ENCODE data around the gene H1-8.

DNA sequence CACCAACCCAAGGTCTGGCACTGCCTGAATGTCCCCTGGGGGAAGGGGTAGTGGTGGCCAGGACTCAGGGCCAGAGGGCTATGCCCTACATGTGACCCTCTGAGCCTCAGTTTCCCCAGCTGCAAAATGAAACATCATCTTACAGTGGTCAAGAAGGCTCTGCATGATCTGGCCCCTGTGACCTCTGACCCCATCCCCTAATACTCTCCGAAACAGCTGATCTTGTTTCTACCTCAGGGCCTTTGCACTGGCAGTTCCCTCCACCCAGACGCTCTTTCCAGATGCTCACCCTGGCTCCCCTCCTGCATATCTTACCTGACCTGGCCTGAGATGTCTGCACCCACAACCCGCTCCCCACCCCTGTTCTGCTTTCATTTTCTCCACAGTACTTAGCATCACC lies 41.7 kb downstream of the H1-8 start:
- TF ChIP-seq, protein P1, sequence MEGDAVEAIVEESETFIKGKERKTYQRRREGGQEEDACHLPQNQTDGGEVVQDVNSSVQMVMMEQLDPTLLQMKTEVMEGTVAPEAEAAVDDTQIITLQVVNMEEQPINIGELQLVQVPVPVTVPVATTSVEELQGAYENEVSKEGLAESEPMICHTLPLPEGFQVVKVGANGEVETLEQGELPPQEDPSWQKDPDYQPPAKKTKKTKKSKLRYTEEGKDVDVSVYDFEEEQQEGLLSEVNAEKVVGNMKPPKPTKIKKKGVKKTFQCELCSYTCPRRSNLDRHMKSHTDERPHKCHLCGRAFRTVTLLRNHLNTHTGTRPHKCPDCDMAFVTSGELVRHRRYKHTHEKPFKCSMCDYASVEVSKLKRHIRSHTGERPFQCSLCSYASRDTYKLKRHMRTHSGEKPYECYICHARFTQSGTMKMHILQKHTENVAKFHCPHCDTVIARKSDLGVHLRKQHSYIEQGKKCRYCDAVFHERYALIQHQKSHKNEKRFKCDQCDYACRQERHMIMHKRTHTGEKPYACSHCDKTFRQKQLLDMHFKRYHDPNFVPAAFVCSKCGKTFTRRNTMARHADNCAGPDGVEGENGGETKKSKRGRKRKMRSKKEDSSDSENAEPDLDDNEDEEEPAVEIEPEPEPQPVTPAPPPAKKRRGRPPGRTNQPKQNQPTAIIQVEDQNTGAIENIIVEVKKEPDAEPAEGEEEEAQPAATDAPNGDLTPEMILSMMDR (conservative IDR thresholded peaks at IDR 0.05 in 1 of 2, IDR thresholded peaks at IDR 0.05 in 1 of 2; ENCODE audit: extremely low read depth in 1 of 2, insufficient read depth in 1 of 2, low read depth in 1 of 2, low read length in 2 of 2) = no peak
- TF ChIP-seq EZH2 (IDR thresholded peaks at IDR 0.05; ENCODE audit: borderline replicate concordance, low read length) = no peak

Data from mammary epithelial cell (primary cell).